Muscle layer of colon (tissue), 2 donors: ENCODE measurements around the gene LZTS3.
"Not testable (repeated sequence)": the region's sequence is repeated elsewhere in the genome, so short reads cannot be mapped to it uniquely, and the experiment has no call there.

ENCODE experiments used
- H3K27ac ChIP-seq: one replicate; pipeline ENCODE4 v1.7.0; 2013; ENCODE audit warnings: low read depth, mild to moderate bottlenecking, low read length, moderate library complexity
- H3K27me3 ChIP-seq, 2 donors: one replicate each; pipeline ENCODE4 v1.7.0; 2013; ENCODE audit warnings: low read length in 2 of 2, mild to moderate bottlenecking in 2 of 2; ENCODE audit not compliant: insufficient read depth in 2 of 2, control insufficient read depth in 1 of 2
- H3K36me3 ChIP-seq: one replicate; pipeline ENCODE4 v1.7.0; 2013; ENCODE audit warnings: mild to moderate bottlenecking, low read length; ENCODE audit not compliant: insufficient read depth
- H3K4me1 ChIP-seq: one replicate; pipeline ENCODE4 v1.7.0; 2013; ENCODE audit warnings: mild to moderate bottlenecking, low read length; ENCODE audit not compliant: insufficient read depth
- H3K4me3 ChIP-seq, 2 donors: one replicate each; pipeline ENCODE4 v1.7.0; 2013; ENCODE audit warnings: low read length in 2 of 2, low read depth in 1 of 2, mild to moderate bottlenecking in 1 of 2, moderate library complexity in 1 of 2
- H3K9ac ChIP-seq: one replicate; pipeline ENCODE4 v1.7.0; 2013; ENCODE audit warnings: low read length
- H3K9me3 ChIP-seq: one replicate; pipeline ENCODE4 v1.7.0; 2013; ENCODE audit warnings: mild to moderate bottlenecking, low read length
- donor health status: abdominal sarcoma.
- donor health status: Adenocarcinoma of cecum.

The LZTS3 gene

DNA sequence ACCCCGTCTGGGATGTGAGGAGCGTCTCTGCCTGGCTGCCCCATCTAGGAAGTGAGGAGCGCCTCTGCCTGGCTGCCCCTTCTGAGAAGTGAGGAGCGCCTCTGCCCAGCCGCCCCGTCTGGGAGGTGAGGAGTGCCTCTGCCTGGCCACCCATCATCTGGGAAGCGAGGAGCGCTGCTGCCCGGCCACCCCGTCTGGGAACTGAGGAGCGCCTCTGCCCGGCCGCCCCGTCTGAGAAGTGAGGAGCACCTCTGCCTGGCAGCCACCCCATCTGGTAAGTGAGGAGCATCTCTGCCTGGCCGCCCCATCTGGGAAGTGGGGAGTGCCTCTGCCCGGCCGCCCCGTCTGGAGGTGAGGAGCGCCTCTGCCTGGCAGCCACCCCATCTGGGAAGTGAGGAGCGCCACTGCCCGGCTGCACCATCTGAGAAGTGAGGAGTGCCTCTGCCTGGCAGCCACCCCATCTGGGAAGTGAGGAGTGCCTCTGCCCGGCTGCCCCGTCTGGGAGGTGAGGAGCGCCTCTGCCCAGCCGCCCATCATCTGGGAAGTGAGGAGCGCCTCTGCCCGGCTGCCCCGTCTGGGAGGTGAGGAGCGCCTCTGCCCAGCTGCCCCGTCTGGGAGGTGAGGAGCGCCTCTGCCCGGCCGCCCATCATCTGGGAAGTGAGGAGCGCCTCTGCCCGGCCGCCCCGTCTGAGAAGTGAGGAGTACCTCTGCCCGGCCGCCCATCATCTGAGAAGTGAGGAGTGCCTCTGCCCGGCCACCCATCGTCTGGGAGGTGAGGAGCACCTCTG is 48.4 kb downstream of the LZTS3 start:
- not testable (repeated sequence) for H3K9me3 ChIP-seq, H3K27me3 ChIP-seq, H3K4me3 ChIP-seq, H3K27ac ChIP-seq, H3K9ac ChIP-seq
- Histone ChIP-seq H3K4me1 (peaks cover 14% of the 10 kb centered on the region), H3K36me3 (peaks cover 30% of the 10 kb centered on the region)

DNA sequence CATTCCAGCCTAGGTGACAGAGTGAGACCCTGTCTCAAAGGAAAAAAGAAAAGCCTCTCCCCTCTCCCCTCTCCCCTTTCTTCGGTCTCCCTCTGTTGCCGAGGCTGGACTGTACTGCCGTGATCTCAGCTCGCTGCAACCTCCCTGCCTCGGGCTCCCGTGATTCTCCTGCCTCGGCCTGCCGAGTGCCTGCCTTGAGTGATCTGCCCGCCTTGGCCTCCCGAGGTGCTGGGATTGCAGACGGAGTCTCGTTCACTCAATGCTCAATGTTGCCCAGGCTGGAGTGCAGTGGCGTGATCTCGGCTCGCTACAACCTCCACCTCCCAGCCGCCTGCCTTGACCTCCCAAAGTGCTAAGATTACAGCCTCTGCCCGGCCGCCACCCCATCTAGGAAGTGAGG is 49.2 kb downstream of the LZTS3 start:
- peaks cover 14% of the 10 kb centered on the region for H3K4me1 ChIP-seq
- H3K9ac ChIP-seq, H3K9me3 ChIP-seq, H3K4me3 ChIP-seq, H3K27ac ChIP-seq, H3K27me3 ChIP-seq: not testable (repeated sequence)
- peaks cover 32% of the 10 kb centered on the region for H3K36me3 ChIP-seq

- Histone ChIP-seq H3K36me3 (peaks cover 31% of the 10 kb centered on the region), H3K27ac (no peak overlapping the region), H3K9ac (no peak overlapping the region), H3K9me3 (no peaks in the 10 kb centered on the region), H3K27me3 (no peaks in the 10 kb centered on the region), H3K4me1 (peaks cover 12% of the 10 kb centered on the region), H3K4me3 (no peak overlapping the region)
Observed at GRCh38 chr20:3123542-3123941, 49.8 kb downstream of the LZTS3 start.

DNA sequence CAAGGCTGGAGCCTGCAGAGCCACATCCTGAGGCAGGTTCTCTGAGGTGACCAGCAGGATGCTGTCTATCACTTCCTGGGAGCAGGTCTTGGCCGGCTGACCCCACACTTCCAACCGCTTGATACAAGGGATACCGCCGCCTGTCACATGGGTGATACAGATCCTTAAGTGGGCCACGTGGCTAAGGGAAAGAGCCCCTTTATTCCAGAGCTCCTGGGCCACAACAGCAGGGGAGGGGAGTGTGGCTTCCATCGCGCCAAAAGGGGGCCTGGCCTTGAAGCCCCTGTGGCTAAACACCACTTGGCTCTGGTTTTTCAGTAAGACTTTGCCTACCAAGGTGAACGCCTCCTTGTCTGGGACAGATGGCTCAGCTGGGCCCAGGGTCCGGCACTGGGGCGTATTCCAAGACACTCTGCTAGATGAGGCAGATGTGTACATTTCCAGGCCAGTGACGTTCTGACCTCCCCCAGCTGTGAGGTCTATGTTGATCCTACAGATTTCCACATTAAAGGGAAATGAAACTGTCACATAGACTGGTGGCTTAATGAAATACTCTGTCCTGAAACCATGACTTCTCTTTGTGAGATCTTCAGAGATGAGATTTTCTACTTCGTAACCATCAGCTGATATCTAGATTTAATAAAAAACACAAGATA is 51.3 kb downstream of the LZTS3 start:
- H3K9ac ChIP-seq = no peak overlapping the region
- H3K36me3 ChIP-seq = peaks cover 31% of the 10 kb centered on the region
- H3K27ac ChIP-seq = no peak overlapping the region

DNA sequence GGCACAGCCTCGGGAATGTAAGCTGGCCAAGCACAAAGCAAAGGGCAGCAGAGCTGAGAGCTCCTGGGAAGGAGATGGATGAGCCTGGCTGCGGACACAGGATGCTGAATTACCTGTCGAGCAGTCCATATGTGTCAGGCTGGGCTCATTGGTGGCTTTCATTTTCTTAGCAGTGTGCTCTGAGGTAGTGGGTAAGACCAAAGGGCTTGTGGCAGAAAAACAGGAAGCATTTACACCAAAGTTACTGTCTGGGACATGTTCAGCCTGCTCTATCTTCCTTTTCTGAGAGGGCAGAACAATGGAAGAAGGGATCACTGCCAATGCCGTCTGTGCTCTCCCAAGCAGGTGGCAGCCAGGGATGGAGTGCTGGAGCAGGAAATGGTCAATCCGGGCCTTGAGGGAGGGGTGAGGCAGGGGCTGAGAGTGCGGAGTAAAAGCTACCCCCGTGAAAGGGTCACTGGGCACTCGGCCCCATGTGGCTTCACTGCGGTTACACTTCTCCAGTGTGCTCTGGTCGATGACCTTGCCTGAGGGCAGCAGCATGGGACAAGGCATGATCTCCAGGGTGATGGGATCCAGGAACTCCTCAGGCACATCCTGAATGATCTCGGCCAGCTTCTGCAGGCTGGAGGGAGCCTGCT is 52.0 kb downstream of the LZTS3 start:
- Histone ChIP-seq H3K36me3 (peaks cover 31% of the 10 kb centered on the region), H3K27ac (no peak overlapping the region), H3K9me3 (no peaks in the 10 kb centered on the region), H3K9ac (no peak overlapping the region), H3K4me1 (no peaks in the 10 kb centered on the region), H3K4me3 (no peak overlapping the region), H3K27me3 (no peaks in the 10 kb centered on the region)

More for the DNA sequence above, 51.3 kb downstream of the LZTS3 start:
- Histone ChIP-seq H3K4me3 (no peak overlapping the region), H3K27me3 (no peaks in the 10 kb centered on the region), H3K4me1 (no peaks in the 10 kb centered on the region), H3K9me3 (no peaks in the 10 kb centered on the region)

- Histone ChIP-seq H3K9me3 (no peaks in the 10 kb centered on the region), H3K27me3 (no peaks in the 10 kb centered on the region), H3K9ac (no peak overlapping the region), H3K27ac (no peak overlapping the region), H3K4me1 (peaks cover 6% of the 10 kb centered on the region), H3K4me3 (no peak overlapping the region), H3K36me3 (peaks cover 31% of the 10 kb centered on the region)
Observed at GRCh38 chr20:3119044-3119443, 54.3 kb downstream of the LZTS3 start.

- not testable (repeated sequence) for H3K4me1 ChIP-seq, H3K9ac ChIP-seq, H3K27me3 ChIP-seq, H3K27ac ChIP-seq, H3K4me3 ChIP-seq, H3K9me3 ChIP-seq
- peaks cover 33% of the 10 kb centered on the region for H3K36me3 ChIP-seq
Observed at GRCh38 chr20:3117839-3118379, 55.4 kb downstream of the LZTS3 start.

GRCh38 chr20:3116341-3116740 is 57.0 kb downstream of the LZTS3 start:
- no peaks in the 10 kb centered on the region for H3K9me3 ChIP-seq
- H3K36me3 ChIP-seq = peaks cover 25% of the 10 kb centered on the region
- H3K27ac ChIP-seq = no peak overlapping the region

DNA sequence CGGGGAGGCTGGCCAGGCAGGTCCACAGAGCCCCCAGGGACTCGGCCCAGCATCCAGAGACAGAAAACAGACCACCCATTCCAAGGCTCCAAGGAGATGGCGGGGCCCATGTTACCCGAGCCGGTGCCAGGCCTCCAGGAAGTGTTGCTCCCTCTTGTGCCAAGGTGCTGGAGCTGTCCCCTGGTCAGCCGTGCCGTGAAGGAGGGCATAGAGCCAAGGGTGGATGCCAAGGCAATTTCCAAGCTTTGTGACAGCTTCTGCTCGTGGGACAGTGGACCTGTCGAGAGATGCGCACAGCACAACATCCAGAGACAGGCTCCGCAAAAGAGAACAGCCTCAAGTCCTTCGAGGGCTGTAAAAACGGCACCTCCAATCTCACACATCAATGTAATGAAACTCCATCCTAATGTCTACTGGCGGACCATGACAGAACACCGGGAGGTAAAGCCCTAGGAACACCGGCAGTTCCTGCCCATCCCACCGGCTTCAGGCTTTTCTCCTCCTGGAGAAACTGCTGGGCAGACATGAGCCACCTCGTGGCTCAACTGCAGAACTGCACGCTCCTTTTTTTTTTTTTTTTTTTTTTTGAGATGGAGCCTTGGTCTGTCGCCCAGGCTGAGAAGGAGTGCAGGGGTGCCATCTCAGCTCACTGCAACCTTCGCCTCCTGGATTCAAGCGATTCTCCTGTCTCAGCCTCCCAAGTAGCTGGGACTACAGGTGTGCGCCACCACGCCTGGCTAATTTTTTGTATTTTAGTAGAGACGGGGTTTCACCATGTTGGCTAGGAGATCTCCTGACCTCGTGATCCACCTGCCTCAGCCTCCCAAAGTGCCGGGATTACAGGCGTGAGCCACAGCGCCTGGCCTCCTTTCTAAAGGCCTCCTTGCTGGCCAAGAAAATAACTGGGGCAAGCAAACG is 57.9 kb downstream of the LZTS3 start:
- H3K27ac ChIP-seq = no peak overlapping the region
- no peaks in the 10 kb centered on the region for H3K9me3 ChIP-seq
- H3K4me1 ChIP-seq = peaks cover 6% of the 10 kb centered on the region
- H3K36me3 ChIP-seq = peaks cover 19% of the 10 kb centered on the region
- no peak overlapping the region for H3K4me3 ChIP-seq
- H3K9ac ChIP-seq = no peak overlapping the region
- H3K27me3 ChIP-seq = no peaks in the 10 kb centered on the region

More at GRCh38 chr20:3116341-3116740, 57.0 kb downstream of the LZTS3 start:
- Histone ChIP-seq H3K4me3 (no peak overlapping the region), H3K27me3 (no peaks in the 10 kb centered on the region), H3K4me1 (peaks cover 6% of the 10 kb centered on the region), H3K9ac (no peak overlapping the region)
